IMR-90 (cell line): ENCODE results near the gene NT5DC1. TPM values are rescaled to one million over a fixed set of nuclear protein-coding genes. Genes with fewer than 3 reads are reported as not detected.

Experiments
- ATAC-seq: fragments of 200-7000 bp; cut with Tn5 transposase; 2 replicates; pipeline ENCODE4 v1.9.1; 2020; ENCODE audit warnings: low read depth, mild to moderate bottlenecking, moderate library complexity
- BruUV-seq: library from RNA; stranded (reverse); fragments of 400-500 nt; replicated peaks from 2 replicates; lab custom pipeline; 2021; lab: Mats Ljungman, UMichigan
- CTCF ChIA-PET: fragments of 300-600 bp; formaldehyde crosslinking; extraction: SDS; loops from one replicate; lab custom pipeline; 2021; ENCODE audit warnings: antibody characterized with exemption; lab: Yijun Ruan, JAX
- POLR2A ChIA-PET: fragments of 300-600 bp; sonication (Branson Sonifier 250); formaldehyde crosslinking; loops from one replicate; lab custom pipeline; 2022; ENCODE audit warnings: antibody characterized with exemption; ENCODE audit not compliant: unreplicated experiment; lab: Charles Lee
- DNase-seq: peaks from one replicate; pipeline ENCODE4 v3.0.0; 2013
- H2AFZ ChIP-seq: replicated peaks from 2 replicates; pipeline ENCODE3; 2013; ENCODE audit warnings: low read length, mild to moderate bottlenecking; ENCODE audit not compliant: poor library complexity
- H2AK5ac ChIP-seq: 2 replicates; pipeline ENCODE4 v1.6.1; 2013; ENCODE audit warnings: low read depth, low read length, inconsistent platforms
- H2AK9ac ChIP-seq: replicated peaks from 2 replicates; pipeline ENCODE3; 2013; ENCODE audit warnings: mild to moderate bottlenecking, low read depth, low read length, moderate library complexity; ENCODE audit not compliant: poor library complexity
- H2BK120ac ChIP-seq: 2 replicates; pipeline ENCODE4 v1.6.1; 2013; ENCODE audit warnings: low read depth, low read length, inconsistent platforms
- H2BK15ac ChIP-seq: 3 replicates; pipeline ENCODE4 v1.6.1; 2013; ENCODE audit warnings: low read depth, low read length, inconsistent platforms
- H2BK20ac ChIP-seq: 2 replicates; pipeline ENCODE4 v1.6.1; 2013; ENCODE audit warnings: low read depth, mild to moderate bottlenecking, inconsistent platforms, low read length, moderate library complexity
- H2BK5ac ChIP-seq: 2 replicates; pipeline ENCODE4 v1.6.1; 2013; ENCODE audit warnings: mild to moderate bottlenecking, low read depth, low read length, inconsistent platforms; ENCODE audit not compliant: poor library complexity, severe bottlenecking
- H3K14ac ChIP-seq: replicated peaks from 2 replicates; pipeline ENCODE4 v1.6.1; 2013; ENCODE audit warnings: low read depth, low read length, inconsistent platforms
- H3K18ac ChIP-seq: 2 replicates; pipeline ENCODE4 v1.6.1; 2013; ENCODE audit warnings: low read depth, low read length, control low read depth
- H3K23ac ChIP-seq: 2 replicates; pipeline ENCODE4 v1.6.1; 2013; ENCODE audit warnings: low read depth, low read length, inconsistent platforms
- H3K27ac ChIP-seq: 2 replicates; pipeline ENCODE4 v1.5.1; 2013; ENCODE audit warnings: mild to moderate bottlenecking, control low read depth, low read length; ENCODE audit not compliant: insufficient read depth
- H3K27me3 ChIP-seq: 2 replicates; pipeline ENCODE4 v1.6.1; 2013; ENCODE audit warnings: low read length; ENCODE audit not compliant: control insufficient read depth, insufficient read depth
- H3K36me3 ChIP-seq: 2 replicates; pipeline ENCODE4 v1.6.1; 2013; ENCODE audit warnings: low read length, mixed read lengths; ENCODE audit not compliant: control insufficient read depth, insufficient read depth
- H3K4ac ChIP-seq: 2 replicates; pipeline ENCODE4 v1.6.1; 2013; ENCODE audit warnings: low read depth, low read length, inconsistent platforms
- H3K4me1 ChIP-seq: 2 replicates; pipeline ENCODE4 v1.6.1; 2013; ENCODE audit warnings: low read length, mixed read lengths; ENCODE audit not compliant: control insufficient read depth, insufficient read depth
- H3K4me2 ChIP-seq: 2 replicates; pipeline ENCODE4 v1.6.1; 2013; ENCODE audit warnings: low read depth, mild to moderate bottlenecking, control low read depth, low read length, moderate library complexity
- H3K4me3 ChIP-seq: 2 replicates; pipeline ENCODE4 v1.5.1; 2013; ENCODE audit warnings: low read depth, mild to moderate bottlenecking, control low read depth, low read length, moderate library complexity; ENCODE audit not compliant: insufficient read depth
- H3K56ac ChIP-seq: 2 replicates; pipeline ENCODE4 v1.6.1; 2013; ENCODE audit warnings: low read length, inconsistent platforms; ENCODE audit not compliant: insufficient read depth; ENCODE audit errors: extremely low read depth
- H3K79me1 ChIP-seq, 2 experiments: 2 replicates each; pipeline ENCODE4 v1.6.1; 2013; ENCODE audit warnings: low read length in 2 of 2, inconsistent platforms in 1 of 2, low read depth in 1 of 2
- H3K9ac ChIP-seq: 2 replicates; pipeline ENCODE4 v1.6.1; 2013; ENCODE audit warnings: low read depth, low read length, control low read depth
- H3K9me1 ChIP-seq: 2 replicates; pipeline ENCODE4 v1.6.1; 2013; ENCODE audit warnings: low read length, inconsistent platforms; ENCODE audit not compliant: insufficient read depth
- H3K9me3 ChIP-seq: 2 replicates; pipeline ENCODE4 v1.6.1; 2013; ENCODE audit warnings: low read length; ENCODE audit not compliant: control insufficient read depth, insufficient read depth
- H4K20me1 ChIP-seq: 2 replicates; pipeline ENCODE4 v1.6.1; 2013; ENCODE audit warnings: low read length, inconsistent platforms; ENCODE audit not compliant: insufficient read depth
- H4K5ac ChIP-seq: 2 replicates; pipeline ENCODE4 v1.6.1; 2013; ENCODE audit warnings: mild to moderate bottlenecking, low read depth, low read length, control low read depth
- H4K8ac ChIP-seq, 2 experiments: 2 replicates each; pipeline ENCODE4 v1.6.1; 2013; ENCODE audit warnings: low read depth in 2 of 2, low read length in 2 of 2, control low read depth in 1 of 2, inconsistent platforms in 1 of 2
- H4K91ac ChIP-seq: 2 replicates; pipeline ENCODE4 v1.6.1; 2013; ENCODE audit warnings: low read depth, low read length, inconsistent platforms; ENCODE audit not compliant: insufficient read depth
- BHLHE40 ChIP-seq: fragments of 150-350 bp; IDR thresholded peaks from 2 replicates; pipeline ENCODE4 v1.6.1; 2016; ENCODE audit warnings: mild to moderate bottlenecking, low read depth, low read length
- CEBPB ChIP-seq: IDR thresholded peaks from 2 replicates; pipeline ENCODE4 v1.6.1; 2012; ENCODE audit warnings: low read depth, low read length, improper control_type of control experiment
- CHD1 ChIP-seq: IDR thresholded peaks from 2 replicates; pipeline ENCODE4 v1.6.1; 2012; ENCODE audit warnings: low read depth, low read length, improper control_type of control experiment
- CTCF ChIP-seq: conservative IDR thresholded peaks from 2 replicates; pipeline ENCODE4 v1.5.1; 2012; ENCODE audit warnings: mild to moderate bottlenecking, low read depth, low read length, improper control_type of control experiment
- ELK1 ChIP-seq: fragments of 150-350 bp; IDR thresholded peaks from 2 replicates; pipeline ENCODE4 v1.6.1; 2016; ENCODE audit warnings: low read depth, mild to moderate bottlenecking, low read length, moderate library complexity, borderline replicate concordance
- FOS ChIP-seq: fragments of 150-350 bp; IDR thresholded peaks from 2 replicates; pipeline ENCODE4 v1.6.1; 2016; ENCODE audit warnings: low read depth, low read length
- MAFK ChIP-seq: IDR thresholded peaks from 2 replicates; pipeline ENCODE4 v1.6.1; 2012; ENCODE audit warnings: low read depth, low read length, improper control_type of control experiment
- MAZ ChIP-seq: IDR thresholded peaks from 2 replicates; pipeline ENCODE4 v1.6.1; 2012; ENCODE audit warnings: low read depth, mild to moderate bottlenecking, low read length, improper control_type of control experiment, moderate library complexity, borderline replicate concordance
- MXI1 ChIP-seq: IDR thresholded peaks from 2 replicates; pipeline ENCODE4 v1.6.1; 2012; ENCODE audit warnings: low read depth, mild to moderate bottlenecking, low read length, moderate library complexity, borderline replicate concordance
- NFE2L2 ChIP-seq: fragments of 150-350 bp; IDR thresholded peaks from 2 replicates; pipeline ENCODE4 v1.6.1; 2016; ENCODE audit warnings: low read depth, mild to moderate bottlenecking, low read length
- POLR2A ChIP-seq: IDR thresholded peaks from 2 replicates; pipeline ENCODE4 v1.6.1; 2012; ENCODE audit warnings: mild to moderate bottlenecking, low read depth, low read length
- RAD21 ChIP-seq: IDR thresholded peaks from 2 replicates; pipeline ENCODE4 v1.6.1; 2012; ENCODE audit warnings: low read length, improper control_type of control experiment
- RCOR1 ChIP-seq: IDR thresholded peaks from 2 replicates; pipeline ENCODE4 v1.6.1; 2012; ENCODE audit warnings: mild to moderate bottlenecking, low read length, improper control_type of control experiment; ENCODE audit not compliant: insufficient replicate concordance
- RFX5 ChIP-seq: IDR thresholded peaks from 2 replicates; pipeline ENCODE4 v1.8.0; 2012; ENCODE audit warnings: low read depth, mild to moderate bottlenecking, low read length, moderate library complexity
- SMC3 ChIP-seq: fragments of 150-350 bp; IDR thresholded peaks from 2 replicates; pipeline ENCODE4 v1.6.1; 2016; ENCODE audit warnings: low read depth, mild to moderate bottlenecking, antibody characterized with exemption, low read length, moderate library complexity
- USF2 ChIP-seq: fragments of 150-350 bp; IDR thresholded peaks from 2 replicates; pipeline ENCODE4 v1.6.1; 2017; ENCODE audit warnings: mild to moderate bottlenecking, antibody characterized with exemption, low read length, low read depth
- WGBS, 2 experiments: methylation state at CpG; one replicate each; pipeline versions ENCODE4 v1.1.5 to v1.1.7; 2013; ENCODE audit warnings: missing lambda C conversion rate in 2 of 2; ENCODE audit not compliant: insufficient read length in 1 of 2; ENCODE audit errors: extremely low coverage in 2 of 2; 5-methylcytosine and 5-hydroxymethylcytosine counted together
- dilution Hi-C: fragments of 300-500 bp; cut with HindIII; formaldehyde crosslinking; loops from one replicate; pipeline ENCODE4 v1.14.3; 2018; ENCODE audit warnings: low sequenced_read_pairs; ENCODE audit not compliant: unreplicated experiment
- in situ Hi-C: fragments of 300-500 bp; cut with MboI; formaldehyde crosslinking; loops from 3 replicates; pipeline ENCODE4 v1.14.3; 2019; ENCODE audit warnings: low sequenced_read_pairs, inconsistent platforms, mixed read lengths
- intact Hi-C: fragments of 100-400 bp; cut with micrococcal nuclease; formaldehyde crosslinking; loops from 2 replicates; pipeline ENCODE4 v1.10.0; 2022
- polyA plus RNA-seq, 3 experiments: library from polyadenylated mRNA; depleted of rRNA; stranded (reverse); fragments of >200 nt; gene quantifications; 2 replicates each; pipeline ENCODE4 v1.2.3, GENCODE V29; 2012; ENCODE audit warnings: low replicate concordance in 1 of 3
- total RNA-seq: library from RNA; depleted of rRNA; stranded (reverse); fragments of >200 nt; gene quantifications from 2 replicates; pipeline ENCODE4 v1.2.3, GENCODE V29; 2012

NT5DC1 gene
- total and polyA plus RNA-seq, 2 of the 4 experiments (the other 2 are of a cell fraction): 11.7 to 16.8 TPM

GRCh38 chr6:116094041-116094440, 6.6 kb upstream of the NT5DC1 start:
- in situ Hi-C loops (no loop called here), intact Hi-C loops (loop anchor here (10.0 kb wide), 2 partner anchors 609 to 1349 kb away; no protein-coding TSS in a partner anchor), dilution Hi-C loops (no loop called here)
- BruUV-seq: no TSS peak
- Histone ChIP-seq H2BK20ac (no peak overlapping the region), H3K4me1 (peaks cover 4% of the 10 kb centered on the region; the same call in 1 of the 2 replicates), H4K91ac (no peak overlapping the region), H3K4me3 (no peak overlapping the region), H3K18ac (no peak overlapping the region; the same call in 1 of the 2 replicates), H2AFZ (no peak overlapping the region), H3K4me2 (no peak overlapping the region), H2BK5ac (no peak overlapping the region), H4K5ac (no peak overlapping the region), H2BK120ac (no peak overlapping the region), H3K4ac (no peak overlapping the region), H3K56ac (no peak overlapping the region), H3K27me3 (no peaks in the 10 kb centered on the region), H3K23ac (no peak overlapping the region), H2AK9ac (no peak overlapping the region), H4K20me1 (no peaks in the 10 kb centered on the region), H2AK5ac (no peak overlapping the region), H3K79me1 (no peaks in the 10 kb centered on the region), H3K9me1 (no peaks in the 10 kb centered on the region), H2BK15ac (no peak overlapping the region), H3K14ac (no peak overlapping the region), H3K36me3 (no peaks in the 10 kb centered on the region), H3K9me3 (peaks cover 4% of the 10 kb centered on the region), H4K8ac (no peak overlapping the region), H3K27ac (no peak overlapping the region), H3K9ac (no peak overlapping the region)
- no peak for ATAC-seq
- ChIA-PET POLR2A (no interaction called here), CTCF (no interaction called here)
- DNase-seq: no peak
- TF ChIP-seq RAD21 (no peak), MXI1 (no peak), MAFK (no peak), NFE2L2 (no peak), USF2 (no peak), FOS (no peak), POLR2A (no peak), CHD1 (no peak), CTCF (no peak), MAZ (no peak), RFX5 (no peak), SMC3 (no peak), RCOR1 (no peak), ELK1 (no peak), CEBPB (no peak), BHLHE40 (no peak)
- WGBS, 2 experiments: 92% methylated on average over 5 of the region's 7 CpGs; no CpG with 5 or more reads in 1 of the 2 experiments
